HG03558 (cell line): ENCODE results near the gene BUD13.
"Not testable (repeated sequence)": the region's sequence is repeated elsewhere in the genome, so short reads cannot be mapped to it uniquely, and the experiment has no call there.

ENCODE experiments used
- ATAC-seq: cut with Tn5 transposase; IDR thresholded peaks from one replicate; pipeline ENCODE4 v1.9.1; 2021; ENCODE audit warnings: moderate number of reproducible peaks; ENCODE audit not compliant: unreplicated experiment; ENCODE audit errors: extremely low read depth

Gene BUD13

GRCh38 chr11:116773203-116774097 is 663 bp upstream of the BUD13 start:
- no peak for ATAC-seq

- no peak for ATAC-seq
Observed at GRCh38 chr11:116771935-116772334, 852 bp downstream of the BUD13 start.

GRCh38 chr11:116762132-116762531 is 10.7 kb downstream of the BUD13 start:
- ATAC-seq = no peak

GRCh38 chr11:116756044-116756443 is 16.7 kb downstream of the BUD13 start:
- ATAC-seq = not testable (repeated sequence)

- ATAC-seq = no peak
Observed at GRCh38 chr11:116750070-116750718, 22.6 kb downstream of the BUD13 start.

GRCh38 chr11:116742104-116742503 is 30.7 kb downstream of the BUD13 start:
- ATAC-seq = no peak

- no peak for ATAC-seq
Observed at GRCh38 chr11:116740741-116741140, 32.0 kb downstream of the BUD13 start.

- no peak for ATAC-seq
Observed at GRCh38 chr11:116738975-116739374, 33.8 kb downstream of the BUD13 start.

- no peak for ATAC-seq
Observed at GRCh38 chr11:116736763-116737162, 36.0 kb downstream of the BUD13 start.

- no peak for ATAC-seq
Observed at GRCh38 chr11:116733969-116734508, 38.7 kb downstream of the BUD13 start.

- ATAC-seq = no peak
Observed at GRCh38 chr11:116733043-116733755, 39.6 kb downstream of the BUD13 start.

- no peak for ATAC-seq
Observed at GRCh38 chr11:116732271-116733042, 40.3 kb downstream of the BUD13 start.

- no peak for ATAC-seq
Observed at GRCh38 chr11:116731821-116732220, 41.0 kb downstream of the BUD13 start.

GRCh38 chr11:116731097-116731761 is 41.6 kb downstream of the BUD13 start:
- ATAC-seq = no peak

- no peak for ATAC-seq
Observed at GRCh38 chr11:116730601-116731000, 42.2 kb downstream of the BUD13 start.

- no peak for ATAC-seq
Observed at GRCh38 chr11:116730241-116730561, 42.6 kb downstream of the BUD13 start.

- ATAC-seq = no peak
Observed at GRCh38 chr11:116729501-116730240, 43.1 kb downstream of the BUD13 start.

- no peak for ATAC-seq
Observed at GRCh38 chr11:116727990-116728389, 44.8 kb downstream of the BUD13 start.
